Measurements from ENCODE around the gene HKDC1.

Gene HKDC1

GRCh38 chr10:69222157-69223027 is 2.3 kb downstream of the HKDC1 start (continued):
- TF ChIP-seq TSHZ1 (tag by site-specific recombination; IDR thresholded peaks at IDR 0.05; ENCODE audit: borderline replicate concordance), result no peak
- no peak for TF ChIP-seq ZNF501 (tag by site-specific recombination; IDR thresholded peaks at IDR 0.05)
- TF ChIP-seq ZNF138 (tag by site-specific recombination; IDR thresholded peaks at IDR 0.05; ENCODE audit: borderline replicate concordance), result no peak
- 0 out of 2 replicates have a peak, but pooled peaks have one; percentile 4 for TF ChIP-seq PRDM1 (tag by site-specific recombination; IDR thresholded peaks at IDR 0.05)
- no peak for TF ChIP-seq ZNF133 (tag by site-specific recombination; IDR thresholded peaks at IDR 0.05)
- TF ChIP-seq ZFP41 (tag by site-specific recombination; IDR thresholded peaks at IDR 0.05; ENCODE audit: borderline replicate concordance), result no peak
- TF ChIP-seq ZNF426 (tag by site-specific recombination; IDR thresholded peaks at IDR 0.05), result no peak
- no peak for TF ChIP-seq KLF10 (tag by site-specific recombination; IDR thresholded peaks at IDR 0.05)
- TF ChIP-seq ZNF18 (tag by site-specific recombination; IDR thresholded peaks at IDR 0.05), result no peak
- TF ChIP-seq HOXD13 (CRISPR knock-in tag; IDR thresholded peaks at IDR 0.05; ENCODE audit: borderline replicate concordance), result no peak
- no peak for TF ChIP-seq ZNF629 (tag by site-specific recombination; IDR thresholded peaks at IDR 0.05)
- TF ChIP-seq ZNF155 (tag by site-specific recombination; IDR thresholded peaks at IDR 0.05), result no peak
- no peak for TF ChIP-seq ZNF610 (tag by site-specific recombination; IDR thresholded peaks at IDR 0.05; ENCODE audit: borderline replicate concordance)
- no peak for TF ChIP-seq BCL11A (tag by site-specific recombination; IDR thresholded peaks at IDR 0.05; ENCODE audit: low read depth)
- peak; percentile 99 for TF ChIP-seq SCRT2 (tag by site-specific recombination; IDR thresholded peaks at IDR 0.05)
- TF ChIP-seq ZNF544 (tag by site-specific recombination; IDR thresholded peaks at IDR 0.05), result no peak
- TF ChIP-seq ZNF175 (tag by site-specific recombination; IDR thresholded peaks at IDR 0.05), result no peak
- TF ChIP-seq ZBTB1 (tag by site-specific recombination; IDR thresholded peaks at IDR 0.05), result no peak
- no peak for TF ChIP-seq ZNF585B (tag by site-specific recombination; IDR thresholded peaks at IDR 0.05)
- no peak for TF ChIP-seq ZSCAN16 (tag by site-specific recombination; IDR thresholded peaks at IDR 0.05)
- no peak for TF ChIP-seq ZNF48 (tag by site-specific recombination; IDR thresholded peaks at IDR 0.05)
- TF ChIP-seq ZNF266 (tag by site-specific recombination; IDR thresholded peaks at IDR 0.05; ENCODE audit: low read depth), result no peak
- TF ChIP-seq OSR2 (tag by site-specific recombination; IDR thresholded peaks at IDR 0.05), result no peak
- no peak for TF ChIP-seq ZNF280C (tag by site-specific recombination; IDR thresholded peaks at IDR 0.05)
- TF ChIP-seq ZNF513 (tag by site-specific recombination; IDR thresholded peaks at IDR 0.05), result no peak
- TF ChIP-seq PATZ1 (tag by site-specific recombination; IDR thresholded peaks at IDR 0.05), result no peak
- no peak for TF ChIP-seq ZNF677 (tag by site-specific recombination; IDR thresholded peaks at IDR 0.05)
- no peak for TF ChIP-seq ZNF211 (tag by site-specific recombination; IDR thresholded peaks at IDR 0.05; ENCODE audit: low read depth)
- no peak for TF ChIP-seq ZFP69B (tag by site-specific recombination; IDR thresholded peaks at IDR 0.05)
- TF ChIP-seq ZNF416 (tag by site-specific recombination; IDR thresholded peaks at IDR 0.05), result no peak
